HG03571 (cell line): ENCODE measurements around the gene LIMCH1.

Source experiments
- ATAC-seq: cut with Tn5 transposase; IDR thresholded peaks from one replicate; pipeline ENCODE4 v1.9.1; 2021; ENCODE audit not compliant: unreplicated experiment

LIMCH1 gene

DNA sequence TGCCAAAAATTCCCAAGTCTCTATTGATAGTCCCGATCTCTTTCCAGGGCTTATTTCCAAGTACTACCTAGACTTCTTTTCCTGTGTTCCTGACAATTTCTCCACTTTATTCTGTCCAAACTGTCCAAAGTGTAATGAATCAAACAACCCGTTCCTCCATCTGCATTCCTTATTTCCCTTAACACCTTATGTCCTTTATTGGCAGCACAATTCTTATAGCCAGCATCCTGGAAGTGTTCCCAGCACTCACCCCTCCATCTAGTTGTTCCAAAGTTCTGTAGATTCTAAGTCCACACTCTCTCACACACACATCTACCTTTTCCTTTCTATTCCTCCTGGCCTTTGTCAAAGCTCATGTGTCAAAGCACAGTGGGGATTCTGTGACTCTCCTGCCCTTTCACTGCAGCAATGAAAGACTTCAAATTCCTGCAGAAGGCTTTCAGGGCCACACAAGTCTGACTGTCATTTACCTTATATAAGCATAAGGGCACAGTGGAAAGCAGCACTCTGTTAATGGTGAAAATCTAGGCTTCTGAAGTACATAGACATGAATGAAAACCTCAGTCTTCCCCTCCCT is 22.1 kb downstream of the LIMCH1 start:
- no peak for ATAC-seq

DNA sequence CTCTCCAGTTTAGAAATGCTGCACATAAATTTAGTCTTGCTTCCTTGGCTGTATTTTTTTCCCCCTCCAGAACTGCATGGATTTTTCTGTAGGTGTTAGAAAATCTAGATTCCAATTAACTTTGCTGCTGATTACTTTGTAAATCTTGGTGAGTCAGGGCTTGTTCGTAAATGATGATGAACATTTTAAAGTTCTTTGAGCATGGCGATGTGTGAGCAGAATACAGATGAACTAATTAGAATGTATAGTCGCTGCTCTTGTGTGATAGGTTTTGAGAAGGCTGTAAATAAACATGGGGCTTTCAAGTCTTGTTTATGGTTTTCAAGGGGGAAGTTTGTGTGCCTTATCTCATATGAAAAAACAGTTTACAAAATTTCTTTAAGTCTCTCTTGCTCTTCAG is 23.3 kb downstream of the LIMCH1 start:
- ATAC-seq = no peak

DNA sequence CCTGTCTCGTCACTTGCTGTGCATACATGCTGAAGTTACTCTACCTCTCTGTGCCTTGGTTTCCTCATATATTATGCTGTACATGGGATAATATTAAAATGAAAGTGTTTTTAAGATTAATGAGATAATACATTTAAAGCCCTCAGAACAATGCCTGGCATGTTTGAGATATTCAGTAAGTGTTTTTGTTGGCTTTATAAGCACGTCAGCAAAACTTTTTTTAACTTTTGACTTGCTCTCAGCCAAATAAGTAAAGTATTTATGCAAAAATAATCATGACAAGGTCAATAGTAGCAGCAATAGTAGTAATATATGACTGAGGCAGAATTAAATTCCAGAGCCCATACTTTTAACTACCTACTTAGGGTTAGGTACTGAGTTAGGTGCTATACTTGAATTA is 29.2 kb downstream of the LIMCH1 start:
- ATAC-seq = no peak

DNA sequence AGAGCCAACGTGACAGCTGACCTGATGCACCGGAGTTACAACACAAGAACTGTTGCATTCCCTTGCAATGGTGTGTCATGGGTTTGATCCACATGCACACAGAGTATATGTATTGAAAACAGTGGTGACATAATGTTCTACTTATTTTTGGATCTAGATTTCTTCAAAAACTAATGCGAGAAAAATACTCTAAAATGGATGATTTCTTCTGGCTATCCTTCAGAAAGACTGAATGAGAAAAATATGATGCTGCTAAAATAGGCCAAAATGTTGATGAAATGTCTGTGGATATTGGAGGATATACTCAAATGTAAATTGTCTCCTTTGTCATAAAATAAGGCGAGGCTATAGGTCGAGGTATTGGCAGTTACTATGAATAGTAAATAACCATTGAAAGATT is 30.4 kb downstream of the LIMCH1 start:
- ATAC-seq = no peak

DNA sequence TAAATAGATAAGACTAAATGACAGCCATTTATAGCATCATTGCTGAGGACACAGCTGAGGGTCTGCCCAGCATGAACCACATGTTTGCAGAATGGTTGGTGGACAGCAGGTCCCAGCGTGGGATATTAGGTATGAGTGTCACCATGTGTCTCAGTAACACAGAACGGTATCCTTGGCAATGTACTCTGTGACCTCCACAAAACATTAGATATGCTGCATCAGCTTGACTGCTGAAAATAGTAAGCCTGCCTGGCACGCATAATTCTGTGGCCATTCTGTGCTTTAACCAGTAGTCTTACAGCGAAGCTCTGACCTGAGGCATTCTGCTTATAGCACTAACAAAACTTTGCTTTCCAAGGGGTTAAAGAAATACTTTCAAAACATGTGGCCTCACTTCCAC is 32.0 kb downstream of the LIMCH1 start:
- no peak for ATAC-seq

DNA sequence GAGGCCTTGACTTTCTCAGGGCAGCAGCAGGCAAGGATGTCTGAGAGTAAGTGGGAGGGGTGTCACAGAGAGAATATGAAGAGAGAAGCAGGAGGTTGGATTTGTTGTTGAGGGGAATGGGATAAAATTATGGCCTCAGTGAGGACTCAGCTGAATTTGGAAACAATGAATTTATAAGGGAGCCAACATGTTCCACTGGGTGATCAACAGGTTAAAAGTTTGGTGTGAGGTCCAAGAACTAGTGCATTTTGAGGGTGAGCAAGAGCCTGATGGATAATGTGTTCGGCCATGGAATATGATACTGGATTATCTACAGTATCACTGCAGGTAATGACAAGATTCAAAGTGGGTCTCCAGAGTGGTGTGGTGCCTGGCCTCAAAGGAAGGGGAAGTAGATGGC is 33.5 kb downstream of the LIMCH1 start:
- ATAC-seq = no peak

DNA sequence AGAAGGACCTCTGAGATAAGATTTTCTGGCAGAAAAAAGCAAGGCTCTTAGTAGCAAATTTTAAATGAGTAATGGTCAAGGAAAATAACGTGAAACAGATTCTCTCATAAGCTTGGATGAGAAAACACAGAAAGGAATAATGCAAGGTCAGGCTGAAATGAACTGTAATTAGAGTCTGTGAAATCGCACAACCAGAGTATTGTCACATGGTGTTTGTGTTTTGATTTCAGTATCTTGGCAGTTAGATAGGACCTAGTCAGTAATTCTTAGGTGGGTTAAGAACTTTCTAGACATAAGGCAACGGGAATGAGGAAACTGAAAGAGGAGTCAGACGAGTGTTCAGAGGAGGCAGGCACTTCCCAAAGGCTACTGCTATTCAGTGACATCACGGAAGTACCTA is 34.6 kb downstream of the LIMCH1 start:
- no peak for ATAC-seq

DNA sequence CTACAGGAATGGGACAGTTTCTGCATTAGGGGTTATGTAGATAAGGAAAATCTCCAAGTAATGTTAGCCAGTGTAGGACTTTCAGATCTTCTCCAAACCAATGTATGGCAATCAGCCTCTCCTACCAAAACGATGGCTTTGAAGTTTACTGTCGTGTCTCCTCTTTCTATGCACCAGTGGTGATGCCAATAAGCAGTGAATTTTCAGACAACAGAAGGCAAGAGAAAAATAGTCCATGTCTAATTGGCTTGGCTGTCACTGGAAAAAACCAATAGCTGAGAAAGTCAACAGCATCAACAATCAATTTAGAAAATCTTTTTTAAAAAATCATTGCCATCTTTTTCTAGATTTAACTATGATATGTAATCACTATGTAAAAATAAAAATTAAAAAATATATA is 35.0 kb downstream of the LIMCH1 start:
- no peak for ATAC-seq

DNA sequence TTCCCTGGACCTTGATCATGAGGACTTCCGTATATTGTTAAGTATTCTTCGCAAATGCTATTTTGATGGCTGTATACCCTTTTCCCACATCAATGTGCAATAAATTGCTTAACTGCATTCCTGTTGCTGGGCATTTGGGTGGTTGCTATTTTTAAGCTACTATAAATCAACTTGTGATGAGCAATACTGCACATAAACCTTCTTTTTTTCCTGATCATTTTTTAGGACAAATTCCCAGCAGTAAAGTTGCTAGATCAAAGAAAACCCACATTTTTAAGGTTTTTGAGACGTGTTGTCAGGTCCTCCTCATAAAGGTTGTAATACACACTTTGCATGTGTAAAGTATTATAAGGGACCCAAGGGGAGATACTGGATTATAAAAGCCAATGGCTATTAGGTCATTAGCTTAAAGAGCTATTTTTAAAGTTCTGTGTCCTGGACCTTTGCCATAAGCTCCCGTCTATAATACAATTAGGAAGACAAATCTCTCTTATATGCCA is 35.6 kb downstream of the LIMCH1 start:
- no peak for ATAC-seq

DNA sequence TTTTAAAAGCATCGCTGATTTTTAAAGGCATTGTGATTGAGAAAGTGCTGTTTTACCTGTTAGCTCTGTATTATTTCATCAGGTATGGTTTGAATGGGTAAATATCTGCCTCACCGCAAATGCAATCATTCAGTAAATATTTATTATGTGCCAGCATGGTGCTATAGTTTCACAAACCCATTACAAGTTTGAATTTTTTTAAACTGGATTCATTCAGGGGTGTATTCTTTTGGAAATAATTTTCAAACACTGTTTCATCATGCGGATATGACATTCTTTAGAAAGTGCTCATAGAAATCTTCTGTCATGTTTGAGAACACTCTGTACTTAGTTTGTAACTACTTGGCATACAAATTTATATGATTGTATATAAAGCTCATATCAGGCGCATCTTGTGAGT is 37.2 kb downstream of the LIMCH1 start:
- no peak for ATAC-seq

DNA sequence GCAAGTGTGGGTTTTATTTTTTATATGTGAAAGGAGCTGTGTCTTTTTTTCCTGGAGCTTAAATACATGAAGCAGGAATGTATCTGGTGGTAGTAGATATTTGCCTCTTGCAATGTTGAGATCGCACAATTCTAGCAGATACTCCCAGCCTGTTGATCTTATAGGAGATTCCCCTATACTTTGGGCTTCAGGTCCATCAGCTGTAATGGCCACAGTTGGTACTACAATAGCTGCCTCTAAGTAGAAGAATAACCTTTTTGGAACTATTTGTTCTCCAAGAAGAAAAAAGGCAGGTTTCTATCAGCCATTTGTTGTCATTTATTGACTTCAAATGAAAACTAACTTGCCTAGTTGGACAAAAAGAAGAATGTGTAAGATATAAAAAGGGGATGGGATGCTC is 37.7 kb downstream of the LIMCH1 start:
- no peak for ATAC-seq

DNA sequence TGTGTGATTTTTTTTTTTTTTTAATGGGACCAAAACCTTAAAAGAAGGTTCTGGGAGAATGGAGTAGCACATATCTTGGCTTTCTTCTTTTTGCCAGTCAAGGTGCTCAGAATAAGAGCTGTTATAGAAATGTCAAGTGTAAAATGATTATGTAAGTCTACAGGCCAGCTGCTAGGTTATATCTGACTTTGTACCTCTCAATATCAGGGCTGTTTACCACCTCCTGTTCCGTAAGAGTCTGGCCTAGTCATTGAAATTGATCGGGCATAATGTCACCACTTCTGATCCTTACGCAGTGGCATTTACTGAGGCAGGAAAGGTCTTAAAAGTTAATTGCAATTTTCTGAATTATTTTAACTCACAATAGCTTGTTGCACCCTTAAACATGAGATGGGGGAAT is 41.1 kb downstream of the LIMCH1 start:
- ATAC-seq = no peak

DNA sequence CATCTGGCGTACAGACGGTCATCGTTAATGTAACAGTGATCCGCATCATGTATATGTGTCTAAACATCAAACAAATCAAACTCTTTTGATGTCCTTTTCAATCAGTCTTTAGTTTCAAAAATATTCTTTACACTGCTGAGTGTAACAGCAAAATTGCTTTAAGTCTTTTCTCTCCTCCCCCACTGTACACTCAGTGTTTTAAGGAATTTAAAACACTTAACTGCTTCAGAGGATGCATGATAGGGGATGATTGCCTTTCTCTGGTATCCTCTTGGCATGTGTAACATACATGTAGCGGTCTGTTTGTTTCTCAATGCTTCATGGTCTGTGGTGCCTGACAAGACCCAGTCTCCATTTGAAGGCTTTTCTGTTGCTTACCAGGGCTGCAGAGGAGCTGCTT is 41.6 kb downstream of the LIMCH1 start:
- ATAC-seq = no peak

DNA sequence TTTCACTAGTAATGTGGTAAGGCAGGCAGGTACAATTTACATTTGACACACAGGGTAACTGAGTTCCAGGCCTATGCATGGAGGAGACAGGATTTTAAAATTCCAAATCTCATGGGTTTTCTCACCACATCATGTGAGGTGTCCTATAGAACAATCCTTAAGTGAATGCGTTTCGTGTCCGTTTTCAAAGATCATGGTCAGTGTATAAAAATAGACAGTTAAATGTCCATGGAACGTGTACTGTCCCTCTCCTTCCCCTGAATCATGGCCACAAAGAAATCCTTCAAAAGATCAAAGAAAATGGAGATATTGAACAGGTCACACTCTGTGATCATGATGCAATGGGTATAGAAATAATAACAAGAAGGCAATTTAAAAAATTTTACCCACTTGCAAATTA is 42.0 kb downstream of the LIMCH1 start:
- ATAC-seq = no peak

DNA sequence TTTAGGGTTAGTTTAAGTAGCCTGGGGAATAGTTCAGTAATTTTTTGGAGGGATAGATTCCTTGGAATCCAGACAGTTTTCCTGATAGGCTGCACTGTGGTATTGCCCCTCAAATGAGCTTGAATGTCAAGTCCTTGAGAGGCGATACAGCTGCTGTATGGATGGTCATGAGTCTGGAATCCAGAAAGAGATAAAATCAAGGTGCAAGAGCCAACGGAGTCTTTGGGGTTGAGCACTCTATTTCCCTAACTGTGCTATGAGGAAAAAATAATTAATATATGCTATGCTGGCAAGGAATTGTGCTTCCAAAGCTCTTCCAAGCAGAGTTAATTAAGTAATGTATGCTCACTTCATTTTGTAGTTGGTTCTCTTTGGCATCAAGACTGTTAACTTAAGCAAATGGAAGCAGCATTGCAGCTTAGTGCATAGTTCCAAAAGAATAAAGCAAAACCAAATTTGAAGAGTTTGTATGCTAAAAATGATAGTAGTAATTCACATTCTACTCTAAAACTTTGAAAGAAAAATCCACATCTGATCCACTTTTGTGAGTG is 48.8 kb downstream of the LIMCH1 start:
- no peak for ATAC-seq

DNA sequence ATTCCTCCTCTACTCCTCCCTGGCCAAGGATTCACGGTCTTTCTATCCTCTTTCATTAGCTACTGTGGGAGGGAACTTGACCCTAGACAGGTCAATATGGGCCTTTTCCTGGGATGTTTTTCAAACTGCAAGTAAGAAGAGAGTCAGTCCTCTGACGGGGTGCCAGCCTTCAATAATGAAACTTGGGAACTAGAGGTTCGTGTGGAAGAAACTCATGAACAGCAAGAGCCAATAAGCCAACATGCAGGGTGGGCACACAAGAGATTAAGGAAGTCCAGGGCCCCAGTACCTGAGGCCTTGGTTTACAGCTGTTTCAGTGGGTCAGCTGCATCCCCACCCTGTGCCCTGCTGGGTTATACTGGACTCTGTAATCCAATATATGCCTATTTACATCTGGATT is 49.3 kb downstream of the LIMCH1 start:
- ATAC-seq = no peak

DNA sequence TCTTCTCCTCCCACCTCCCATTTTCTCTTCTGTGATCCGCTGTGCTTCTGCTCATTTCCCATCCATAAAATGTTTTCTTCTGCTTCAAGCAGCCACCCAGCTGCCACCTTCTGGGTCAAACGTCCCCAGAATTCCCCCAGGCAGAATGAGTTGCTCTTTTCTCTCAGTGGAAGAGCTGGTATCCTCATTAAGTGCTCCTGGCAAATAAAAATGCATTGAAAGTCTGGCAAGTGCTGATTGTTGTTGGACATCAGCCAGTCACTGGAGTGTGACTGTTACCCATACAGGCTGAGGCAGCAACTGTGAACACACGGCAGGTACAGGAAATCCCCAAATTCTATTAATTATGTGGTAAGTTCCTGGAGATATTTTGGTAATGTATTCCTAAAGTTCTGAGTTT is 52.6 kb downstream of the LIMCH1 start:
- no peak for ATAC-seq

DNA sequence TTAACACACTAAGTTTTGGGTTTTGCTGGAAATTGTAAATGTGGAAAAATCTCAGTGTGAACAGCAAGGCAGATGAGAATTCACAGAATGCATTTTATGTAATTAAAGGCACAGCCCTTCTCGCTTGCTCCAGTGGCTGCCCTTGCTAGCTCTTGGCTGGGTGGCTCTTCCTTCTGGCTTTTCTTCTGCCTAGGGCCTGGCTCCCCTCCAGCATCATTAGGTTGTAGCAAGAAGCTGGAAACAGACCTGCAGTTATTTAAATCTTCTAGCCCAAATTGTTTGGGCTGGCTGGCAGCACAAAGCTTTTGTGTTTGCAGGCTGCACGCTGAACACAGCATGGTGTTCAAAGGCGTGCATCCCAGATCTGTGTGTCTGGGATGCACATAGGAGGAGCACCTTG is 56.5 kb downstream of the LIMCH1 start:
- no peak for ATAC-seq

DNA sequence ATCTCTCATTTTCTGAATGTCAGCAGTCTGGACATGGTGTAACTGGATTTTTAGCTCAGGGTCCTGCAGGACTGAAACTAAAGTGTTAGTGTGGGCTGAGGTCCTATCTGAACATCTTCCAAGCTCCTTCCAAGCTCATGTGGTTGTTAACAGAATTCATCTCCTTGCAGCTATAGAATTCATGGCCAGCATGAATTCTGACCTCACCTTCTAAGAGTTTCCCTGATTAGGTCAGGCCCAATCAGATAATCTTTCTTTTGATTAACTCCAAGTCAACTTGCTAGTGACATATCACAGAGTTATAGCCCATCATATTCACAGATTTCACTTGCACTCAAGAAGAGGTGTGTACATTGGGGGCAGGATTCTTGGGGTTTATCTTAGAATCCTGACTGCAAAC is 59.5 kb downstream of the LIMCH1 start:
- ATAC-seq = no peak

DNA sequence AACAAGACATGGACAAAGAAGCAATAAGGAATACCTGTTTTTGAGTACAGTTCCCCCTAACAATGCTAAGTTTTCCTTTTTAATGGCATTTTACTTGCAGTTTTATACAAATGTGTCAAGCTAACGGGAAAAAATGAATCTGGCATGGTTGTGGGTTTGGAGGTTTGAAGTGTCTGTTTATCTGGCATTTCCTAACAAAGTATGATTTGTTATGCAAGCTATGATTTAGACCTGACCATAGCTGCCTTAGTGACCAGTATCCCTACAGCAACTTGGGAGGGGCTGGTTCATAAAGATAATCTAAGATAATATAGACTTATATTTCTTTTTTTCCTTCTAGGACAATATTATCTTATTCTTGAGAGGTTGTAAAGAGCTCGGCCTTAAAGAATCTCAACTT is 60.6 kb downstream of the LIMCH1 start:
- ATAC-seq = no peak

DNA sequence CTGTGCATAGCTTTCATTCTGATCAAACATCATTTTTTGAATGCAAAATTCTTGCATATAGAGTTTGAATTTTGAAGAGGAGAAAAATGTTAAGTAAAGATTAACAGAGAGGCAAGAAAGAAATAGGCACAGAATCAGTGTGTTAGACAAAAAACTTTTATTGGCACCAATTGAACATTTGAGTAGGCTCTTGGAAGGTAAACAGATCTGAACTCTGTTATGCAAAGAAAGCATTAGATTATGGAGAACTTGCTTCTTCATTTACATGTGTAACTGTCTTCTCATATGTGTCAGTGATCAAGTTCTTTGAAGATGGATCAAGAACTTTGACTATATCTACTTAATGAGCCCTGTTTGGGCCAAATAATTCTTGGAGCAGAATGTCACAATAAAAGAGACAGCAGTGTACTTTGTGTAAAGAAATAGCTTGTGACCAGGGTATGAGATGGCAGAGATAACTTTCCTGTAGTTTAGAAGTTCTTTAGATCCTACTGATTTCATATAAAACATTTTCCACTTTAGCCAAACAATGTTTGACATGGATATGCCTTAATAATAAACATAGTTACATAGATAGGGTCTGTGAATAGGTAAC is 61.3 kb downstream of the LIMCH1 start:
- no peak for ATAC-seq

DNA sequence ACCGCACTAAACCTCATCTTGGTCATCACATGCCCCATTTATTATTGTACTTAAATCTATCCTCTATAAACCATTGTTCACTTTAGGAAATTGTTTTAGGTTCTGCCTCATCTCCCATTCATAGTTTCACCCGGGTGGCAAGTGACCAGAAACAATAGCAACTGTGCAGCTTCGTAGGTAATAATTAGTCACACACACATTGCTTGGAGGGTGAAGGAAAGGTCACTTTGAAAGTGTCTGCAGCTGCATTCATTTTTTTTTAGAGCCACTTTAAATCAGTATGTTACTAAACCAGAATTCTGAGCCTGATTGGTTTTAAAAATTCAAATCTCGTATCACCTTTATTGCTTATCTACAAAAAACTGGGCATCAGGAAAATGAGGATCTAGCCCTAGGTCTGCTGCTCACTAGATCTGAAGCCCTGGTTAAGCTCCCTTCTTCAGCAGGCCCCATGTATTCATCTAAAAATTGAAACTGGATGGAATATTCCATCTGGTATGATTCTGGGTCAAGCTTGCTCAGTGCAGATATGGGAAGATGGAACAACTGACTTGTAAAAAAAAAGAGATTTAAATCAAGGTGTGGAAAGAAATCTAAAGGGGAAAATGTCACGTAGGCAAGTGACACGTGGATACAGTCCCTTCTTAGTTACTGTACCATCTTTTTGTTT is 62.4 kb downstream of the LIMCH1 start:
- no peak for ATAC-seq
